ENCODE data around the gene DNER. TPM values are rescaled to one million over a fixed set of nuclear protein-coding genes. Genes with fewer than 3 reads are reported as not detected.
"Not testable (repeated sequence)": the region's sequence is repeated elsewhere in the genome, so short reads cannot be mapped to it uniquely, and the experiment has no call there.

The DNER gene
- total RNA-seq, 4 donors from 2014 or later: 8.9 to 29.4 (median 19.5) TPM

DNA sequence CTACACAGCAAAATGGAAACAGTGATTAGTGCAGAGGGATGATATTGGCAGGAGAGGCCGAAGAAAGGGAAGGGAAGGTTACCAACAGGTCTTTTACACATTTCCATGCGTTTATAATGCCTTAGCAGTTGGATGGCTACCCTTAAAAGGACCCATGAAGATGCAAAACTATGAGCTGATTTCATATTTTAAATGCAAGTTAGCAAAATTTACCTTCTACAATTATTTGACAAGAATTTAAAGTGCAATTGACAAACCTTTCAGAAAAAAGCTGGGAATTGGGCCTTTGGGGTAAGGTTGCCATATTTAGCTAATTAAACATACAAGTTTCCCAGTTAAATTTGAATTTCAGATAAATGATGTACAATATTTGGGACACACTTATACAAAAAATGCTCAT is 13.3 kb downstream of the DNER start:
- no peaks in the 10 kb centered on the region for H3K9me3 ChIP-seq
- no peak overlapping the region for H3K4me3 ChIP-seq
- WGBS: 54% methylated on average over 2 of the region's 2 CpGs
- no peak overlapping the region for H3K27ac ChIP-seq
- H3K4me1 ChIP-seq: no peaks in the 10 kb centered on the region
- H3K27me3 ChIP-seq: peaks cover 3% of the 10 kb centered on the region
- no peak for DNase-seq (ENCODE audit: low spot score in 2 of 2)
- no peaks in the 10 kb centered on the region for H3K36me3 ChIP-seq
- no peak for TF ChIP-seq POLR2A (IDR thresholded peaks at IDR 0.05)
- no peak for TF ChIP-seq EP300 (IDR thresholded peaks at IDR 0.05)
- TF ChIP-seq, protein P1, sequence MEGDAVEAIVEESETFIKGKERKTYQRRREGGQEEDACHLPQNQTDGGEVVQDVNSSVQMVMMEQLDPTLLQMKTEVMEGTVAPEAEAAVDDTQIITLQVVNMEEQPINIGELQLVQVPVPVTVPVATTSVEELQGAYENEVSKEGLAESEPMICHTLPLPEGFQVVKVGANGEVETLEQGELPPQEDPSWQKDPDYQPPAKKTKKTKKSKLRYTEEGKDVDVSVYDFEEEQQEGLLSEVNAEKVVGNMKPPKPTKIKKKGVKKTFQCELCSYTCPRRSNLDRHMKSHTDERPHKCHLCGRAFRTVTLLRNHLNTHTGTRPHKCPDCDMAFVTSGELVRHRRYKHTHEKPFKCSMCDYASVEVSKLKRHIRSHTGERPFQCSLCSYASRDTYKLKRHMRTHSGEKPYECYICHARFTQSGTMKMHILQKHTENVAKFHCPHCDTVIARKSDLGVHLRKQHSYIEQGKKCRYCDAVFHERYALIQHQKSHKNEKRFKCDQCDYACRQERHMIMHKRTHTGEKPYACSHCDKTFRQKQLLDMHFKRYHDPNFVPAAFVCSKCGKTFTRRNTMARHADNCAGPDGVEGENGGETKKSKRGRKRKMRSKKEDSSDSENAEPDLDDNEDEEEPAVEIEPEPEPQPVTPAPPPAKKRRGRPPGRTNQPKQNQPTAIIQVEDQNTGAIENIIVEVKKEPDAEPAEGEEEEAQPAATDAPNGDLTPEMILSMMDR (IDR thresholded peaks at IDR 0.05): no peak
- no peak for TF ChIP-seq POLR2AphosphoS5 (IDR thresholded peaks at IDR 0.05)

DNA sequence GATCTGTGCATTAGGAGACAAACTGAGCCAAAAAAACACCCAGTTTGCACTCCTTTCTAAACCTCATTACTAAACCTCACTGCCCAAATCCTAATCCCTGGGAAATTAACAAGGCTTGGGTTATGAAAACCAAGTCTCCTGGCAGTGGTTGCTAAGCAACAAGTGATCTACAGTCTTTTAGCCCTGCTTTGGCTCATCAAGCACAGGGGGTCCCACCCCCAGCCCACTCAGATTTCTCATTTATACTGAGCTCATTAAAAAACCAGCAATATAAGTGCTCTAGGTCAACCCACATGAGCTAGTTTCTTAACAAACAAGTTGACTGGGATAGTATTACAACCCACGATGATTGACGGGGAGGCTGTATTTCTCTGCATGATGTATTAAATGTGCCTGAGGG is 18.4 kb downstream of the DNER start:
- H3K4me3 ChIP-seq: no peak overlapping the region
- no peaks in the 10 kb centered on the region for H3K27me3 ChIP-seq
- H3K36me3 ChIP-seq: no peaks in the 10 kb centered on the region
- H3K27ac ChIP-seq: no peak overlapping the region
- no peak for DNase-seq (ENCODE audit: low spot score in 2 of 2)
- no peaks in the 10 kb centered on the region for H3K4me1 ChIP-seq
- no peaks in the 10 kb centered on the region for H3K9me3 ChIP-seq
- TF ChIP-seq EP300 (IDR thresholded peaks at IDR 0.05): no peak
- TF ChIP-seq POLR2AphosphoS5 (IDR thresholded peaks at IDR 0.05): no peak
- WGBS: 100% methylated on average over 2 of the region's 2 CpGs

DNA sequence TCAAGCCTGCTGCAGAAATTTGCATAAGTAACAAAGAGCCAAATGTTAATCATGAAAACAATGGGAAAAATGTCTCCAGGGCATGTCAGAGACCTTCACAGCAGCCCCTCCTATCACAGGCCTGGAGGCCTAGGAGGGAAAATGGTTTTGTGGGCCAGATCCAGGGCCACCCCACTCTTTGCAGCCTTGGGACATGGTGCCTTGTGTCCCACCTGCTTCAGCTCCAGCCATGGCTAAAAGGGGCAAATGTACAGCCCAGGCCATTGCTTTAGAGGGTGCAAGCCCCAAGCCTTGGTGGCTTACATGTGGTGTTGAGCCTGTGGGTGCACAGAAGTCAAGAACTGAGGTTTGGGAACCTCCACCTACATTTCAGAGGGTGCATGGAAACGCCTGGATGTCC is 20.5 kb downstream of the DNER start:
- H3K4me1 ChIP-seq; H3K36me3 ChIP-seq; H3K4me3 ChIP-seq; H3K27me3 ChIP-seq; H3K27ac ChIP-seq; DNase-seq (ENCODE audit: low spot score in 2 of 2); H3K9me3 ChIP-seq: not testable (repeated sequence)
- no CpG with 5 or more reads among the region's 1 CpG for WGBS

DNA sequence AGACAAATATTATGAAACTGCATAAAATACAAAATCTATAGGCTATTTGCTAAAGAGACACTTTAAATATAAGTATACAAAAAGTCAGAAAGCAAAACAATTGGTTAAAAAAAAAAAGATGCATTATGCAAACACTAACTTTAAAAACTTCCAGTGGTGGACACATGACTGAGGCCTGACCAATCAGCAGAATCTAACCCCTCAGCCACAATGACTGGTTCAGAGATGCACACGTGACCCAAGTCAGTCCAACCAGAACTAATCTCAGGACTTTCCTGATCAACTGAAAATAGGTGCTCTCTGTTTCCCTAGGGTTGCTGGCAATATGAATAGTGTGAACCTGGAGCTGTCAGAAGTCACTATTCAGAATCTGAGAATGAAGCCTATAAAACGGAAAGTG is 22.7 kb downstream of the DNER start:
- Histone ChIP-seq H3K4me1 (no peaks in the 10 kb centered on the region), H3K36me3 (no peaks in the 10 kb centered on the region), H3K9me3 (no peaks in the 10 kb centered on the region), H3K27me3 (no peaks in the 10 kb centered on the region), H3K27ac (no peak overlapping the region), H3K4me3 (no peak overlapping the region)
- WGBS: 90% methylated on average over 2 of the region's 2 CpGs
- no peak for DNase-seq (ENCODE audit: low spot score in 2 of 2)
- TF ChIP-seq, protein P1 (IDR thresholded peaks at IDR 0.05): no peak
- no peak for TF ChIP-seq EP300 (IDR thresholded peaks at IDR 0.05)
- TF ChIP-seq POLR2A (IDR thresholded peaks at IDR 0.05): no peak
- TF ChIP-seq POLR2AphosphoS5 (IDR thresholded peaks at IDR 0.05): no peak

DNA sequence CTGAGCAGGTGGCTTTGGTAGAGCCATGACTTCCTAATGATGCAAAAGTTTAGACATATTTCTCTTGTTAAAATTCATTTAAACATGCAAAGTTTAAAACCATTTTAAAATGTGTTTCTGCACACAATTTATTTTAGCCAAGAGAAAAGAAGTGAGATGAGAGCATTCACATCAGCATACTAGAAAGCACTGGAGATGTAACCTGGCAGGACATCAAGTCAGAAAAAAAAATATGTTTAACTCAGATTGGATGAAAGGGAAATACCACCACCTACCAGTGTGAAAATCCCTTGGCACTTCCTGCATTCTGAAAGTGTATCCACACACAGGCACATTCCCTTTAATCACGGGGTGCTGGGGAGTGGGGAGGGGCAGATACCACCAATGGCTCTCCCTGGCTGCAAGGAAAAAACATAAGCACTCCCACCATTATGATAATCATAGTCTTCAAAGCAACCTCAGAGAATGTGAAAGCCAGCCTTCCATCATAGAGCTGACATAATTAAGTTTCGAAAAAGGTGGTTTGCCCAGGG is 25.0 kb downstream of the DNER start:
- Histone ChIP-seq H3K27ac (no peak overlapping the region), H3K36me3 (no peaks in the 10 kb centered on the region), H3K4me1 (no peaks in the 10 kb centered on the region), H3K4me3 (no peak overlapping the region), H3K9me3 (no peaks in the 10 kb centered on the region), H3K27me3 (no peaks in the 10 kb centered on the region)
- DNase-seq (ENCODE audit: low spot score in 2 of 2): no peak
- TF ChIP-seq POLR2AphosphoS5 (IDR thresholded peaks at IDR 0.05): no peak
- TF ChIP-seq EP300 (IDR thresholded peaks at IDR 0.05): no peak
- TF ChIP-seq POLR2A (IDR thresholded peaks at IDR 0.05): no peak
- 31% methylated on average over 2 of the region's 2 CpGs for WGBS

DNA sequence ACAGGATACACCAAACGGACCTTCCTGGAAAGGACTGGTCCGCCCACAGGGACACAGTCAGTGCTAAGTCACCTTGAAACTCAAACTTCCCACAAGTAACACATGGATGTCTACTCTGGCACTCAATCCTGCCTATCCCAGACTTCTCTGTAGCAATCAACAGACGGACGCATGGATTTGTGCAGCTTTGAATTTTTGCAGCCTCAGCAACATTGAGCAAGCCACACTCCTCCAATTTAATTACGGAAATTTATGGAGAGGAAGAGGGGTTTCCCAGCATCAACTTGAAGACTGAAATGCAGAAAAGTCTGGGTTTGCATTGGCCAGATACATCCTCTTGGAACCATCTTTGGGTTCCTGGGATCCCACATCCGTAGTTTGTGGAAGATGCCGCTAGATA is 26.2 kb downstream of the DNER start:
- H3K27me3 ChIP-seq: no peaks in the 10 kb centered on the region
- 75% methylated on average over 7 of the region's 7 CpGs for WGBS
- no peak overlapping the region for H3K27ac ChIP-seq
- no peaks in the 10 kb centered on the region for H3K9me3 ChIP-seq
- no peaks in the 10 kb centered on the region for H3K36me3 ChIP-seq
- no peaks in the 10 kb centered on the region for H3K4me1 ChIP-seq
- H3K4me3 ChIP-seq: no peak overlapping the region
- TF ChIP-seq POLR2AphosphoS5 (IDR thresholded peaks at IDR 0.05) (no peak), POLR2A (IDR thresholded peaks at IDR 0.05) (no peak), EP300 (IDR thresholded peaks at IDR 0.05) (no peak)
- TF ChIP-seq, protein P1 (IDR thresholded peaks at IDR 0.05): no peak
- DNase-seq (ENCODE audit: low spot score in 2 of 2): no peak
